HG03066 (cell line): ENCODE data around the gene UBE2I.
"Not testable (repeated sequence)": the region's sequence is repeated elsewhere in the genome, so short reads cannot be mapped to it uniquely, and the experiment has no call there.

ENCODE experiments used
- ATAC-seq: cut with Tn5 transposase; IDR thresholded peaks from one replicate; pipeline ENCODE4 v1.9.1; 2021; ENCODE audit warnings: low read depth; ENCODE audit not compliant: unreplicated experiment

UBE2I gene

DNA sequence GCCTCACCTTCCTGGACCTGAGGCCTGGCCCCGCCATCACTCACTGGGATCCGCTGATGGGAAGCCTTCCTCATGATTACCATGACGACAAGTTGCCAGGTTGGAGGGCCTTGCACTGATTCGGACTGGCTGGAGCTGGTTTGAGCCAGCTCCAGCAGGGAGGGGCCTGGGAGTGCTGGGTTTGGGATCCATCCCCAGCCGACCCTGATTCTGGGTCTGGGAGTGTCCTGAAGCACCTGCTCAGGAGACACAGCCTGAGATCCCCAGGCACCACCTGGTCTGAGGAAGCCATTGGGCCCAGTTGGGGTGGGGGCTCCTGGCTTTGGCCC is 18.1 kb downstream of the UBE2I start:
- ATAC-seq, result no peak

DNA sequence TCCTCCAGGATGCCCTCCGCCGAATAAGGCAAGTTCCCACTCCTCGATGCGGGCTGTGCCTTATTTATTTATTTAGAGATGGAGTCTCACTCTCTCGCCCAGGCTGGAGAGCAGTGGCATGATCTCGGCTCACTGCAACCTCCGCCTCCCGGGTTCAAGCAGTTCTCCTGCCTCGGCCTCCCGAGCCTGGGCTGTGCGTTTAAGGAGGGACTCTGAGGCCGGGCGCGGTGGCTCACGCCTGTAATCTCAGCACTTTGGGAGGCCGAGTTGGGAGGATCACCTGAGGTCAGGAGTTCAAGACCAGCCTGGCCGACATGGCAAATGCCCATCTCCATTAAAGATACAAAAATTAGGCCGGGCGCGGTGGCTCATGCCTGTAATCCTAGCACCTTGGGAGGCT is 18.7 kb downstream of the UBE2I start:
- ATAC-seq, result not testable (repeated sequence)

DNA sequence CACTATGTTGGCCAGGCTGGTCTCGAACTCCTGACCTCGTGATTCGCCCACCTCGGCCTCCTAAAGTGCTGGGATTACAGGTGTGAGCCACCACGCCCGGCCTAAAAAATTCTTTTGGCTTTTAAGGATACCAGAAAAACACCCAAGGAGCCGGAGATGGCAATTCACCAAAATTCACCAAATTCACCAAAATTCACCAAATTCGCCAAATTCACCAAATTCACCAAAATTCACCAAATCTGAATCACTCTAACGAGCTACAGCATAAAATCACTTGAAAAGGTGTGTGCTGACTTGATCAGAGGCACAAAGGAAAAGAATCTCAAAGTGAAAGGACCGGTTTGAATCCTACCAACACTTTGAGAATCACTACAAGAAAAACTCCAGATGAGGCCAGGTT is 19.5 kb downstream of the UBE2I start:
- ATAC-seq, result not testable (repeated sequence)

DNA sequence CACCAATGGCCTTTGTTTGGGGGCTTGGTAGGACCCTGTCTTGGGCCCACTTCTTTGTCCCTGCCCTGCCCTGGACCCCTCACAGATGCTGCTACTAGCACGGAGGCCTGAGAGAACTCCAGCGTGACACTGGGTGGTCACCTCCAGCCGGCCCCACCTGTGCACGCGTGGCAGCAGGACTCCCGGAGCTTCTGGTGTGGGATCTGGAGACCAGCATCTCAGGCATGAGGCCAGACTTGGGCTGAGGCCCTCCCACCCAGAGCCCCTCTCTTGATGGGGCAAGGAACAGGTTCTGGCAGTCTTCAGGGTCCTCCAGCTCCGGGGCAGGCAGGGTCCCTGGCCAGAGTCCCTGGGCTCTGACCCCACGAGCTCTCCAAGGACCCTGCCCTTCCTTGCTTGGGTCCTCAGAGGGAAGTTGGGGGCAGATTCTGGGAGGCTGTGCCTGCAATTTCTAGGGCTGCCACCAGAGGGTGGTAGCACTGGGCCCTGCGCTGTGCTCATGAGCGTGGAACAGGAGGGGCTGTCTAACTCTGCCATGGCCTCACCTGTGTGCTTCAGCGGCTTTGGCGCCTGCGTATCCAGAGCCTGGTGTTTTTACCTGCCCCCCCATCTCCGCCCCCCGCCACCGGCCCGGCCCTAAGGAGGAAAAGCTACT is 21.0 kb downstream of the UBE2I start:
- ATAC-seq, result no peak

DNA sequence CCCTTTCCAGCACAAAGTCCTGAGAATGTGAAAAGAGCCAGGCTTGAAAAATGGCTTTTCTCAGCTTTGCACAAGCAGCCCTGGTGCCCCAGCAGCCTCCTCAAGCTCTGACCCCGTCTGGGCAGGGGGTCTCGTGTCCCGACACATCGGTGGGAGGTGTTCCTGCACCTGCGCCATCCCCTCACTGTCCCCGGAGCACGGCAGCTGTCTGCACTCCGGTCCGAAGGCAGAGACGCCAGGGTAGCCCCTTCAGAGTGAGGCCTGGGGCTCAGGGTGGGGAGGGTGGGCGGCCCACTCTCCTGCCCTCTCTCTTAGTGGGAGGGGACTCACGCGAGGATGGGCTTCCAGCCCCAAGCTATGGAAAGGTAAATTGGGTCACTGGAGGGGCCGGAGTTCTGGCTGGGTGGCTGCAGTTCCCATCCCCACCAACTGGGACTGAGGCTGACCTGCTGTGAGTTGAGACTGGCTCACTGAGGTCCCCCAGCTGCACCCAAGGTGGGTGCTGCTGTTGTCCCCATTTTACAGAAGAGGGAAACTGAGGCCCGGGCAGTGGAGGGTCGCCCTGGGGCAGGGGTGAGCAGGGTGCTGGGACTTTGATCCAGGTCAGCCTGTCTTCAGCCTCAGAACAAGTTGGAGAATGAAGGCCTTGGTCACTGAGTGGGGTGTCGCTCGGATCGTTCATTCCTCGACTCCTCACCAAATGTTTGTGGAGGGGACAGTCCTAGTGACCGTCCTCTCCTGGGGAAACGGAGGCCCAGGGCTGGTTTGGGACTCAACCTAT is 21.7 kb downstream of the UBE2I start:
- ATAC-seq, result no peak

DNA sequence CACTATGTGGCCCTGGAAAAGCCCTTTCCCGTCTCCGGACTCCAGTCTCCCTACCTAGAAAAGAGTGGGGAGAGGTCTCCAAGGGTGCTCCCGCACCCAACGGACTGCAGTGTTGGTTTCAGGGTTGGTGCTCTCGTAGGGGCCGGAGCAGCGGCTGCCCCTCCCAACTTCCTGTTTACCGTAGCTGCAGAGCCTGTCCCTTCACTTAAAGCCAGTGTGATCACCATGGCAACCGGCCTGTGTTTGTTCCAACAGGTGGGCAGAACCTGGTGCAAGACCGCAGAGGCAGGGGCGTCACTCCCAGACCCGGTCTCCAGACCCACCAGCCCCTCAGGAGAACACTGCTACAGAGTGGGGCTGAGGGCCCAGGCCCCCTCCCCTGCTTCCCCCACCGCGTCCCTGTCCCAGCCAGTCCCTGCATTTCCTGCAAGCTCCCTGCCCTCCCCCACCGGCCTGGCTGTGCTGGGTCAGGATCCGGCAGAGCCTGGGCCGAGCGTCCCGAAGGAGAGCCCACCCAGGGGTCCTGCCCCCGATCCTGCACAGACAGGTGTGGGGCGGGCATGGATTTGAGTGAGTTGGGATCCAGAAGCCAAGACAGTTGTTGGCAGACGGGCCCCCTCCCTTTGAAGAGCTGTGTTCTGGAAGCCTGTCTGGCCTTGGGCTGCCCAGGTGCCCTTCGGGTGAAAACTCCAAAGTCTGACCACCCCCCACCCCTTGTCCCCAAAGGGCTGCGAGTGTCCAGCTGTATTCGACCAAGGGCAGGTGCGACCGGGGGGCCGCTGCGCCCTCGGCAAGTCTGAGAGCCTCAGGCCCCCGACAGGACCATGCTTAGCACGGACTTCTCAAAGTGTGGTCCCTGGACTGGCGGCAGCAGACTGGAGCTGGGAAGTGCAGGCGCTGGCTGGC is 22.5 kb downstream of the UBE2I start:
- ATAC-seq, result no peak

DNA sequence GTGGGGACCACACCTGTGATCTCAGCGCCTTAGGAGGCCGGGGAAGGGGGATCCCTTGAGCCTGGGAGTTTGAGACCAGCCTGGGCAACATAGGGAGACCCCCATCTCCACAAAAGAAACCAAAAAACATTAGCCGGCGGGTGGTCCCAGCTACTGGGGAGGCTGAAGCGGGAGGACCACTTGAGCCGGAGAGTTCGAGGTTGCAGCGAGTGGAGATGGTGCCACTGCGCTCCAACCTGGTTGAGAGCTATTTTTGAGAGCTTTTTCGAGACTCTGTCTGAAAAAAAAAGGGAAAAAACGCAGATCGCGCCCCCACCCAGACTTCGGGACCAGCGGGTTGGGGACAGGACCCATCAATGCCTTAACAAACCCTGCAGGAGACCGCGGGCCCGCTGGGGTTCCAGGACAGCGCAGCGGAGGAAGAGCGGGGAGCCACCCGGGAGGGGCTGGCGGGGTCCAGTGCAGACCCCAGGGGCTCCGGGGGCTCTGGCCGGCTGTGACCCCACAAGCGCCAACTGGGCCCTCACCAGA is 23.2 kb downstream of the UBE2I start:
- no peak for ATAC-seq

DNA sequence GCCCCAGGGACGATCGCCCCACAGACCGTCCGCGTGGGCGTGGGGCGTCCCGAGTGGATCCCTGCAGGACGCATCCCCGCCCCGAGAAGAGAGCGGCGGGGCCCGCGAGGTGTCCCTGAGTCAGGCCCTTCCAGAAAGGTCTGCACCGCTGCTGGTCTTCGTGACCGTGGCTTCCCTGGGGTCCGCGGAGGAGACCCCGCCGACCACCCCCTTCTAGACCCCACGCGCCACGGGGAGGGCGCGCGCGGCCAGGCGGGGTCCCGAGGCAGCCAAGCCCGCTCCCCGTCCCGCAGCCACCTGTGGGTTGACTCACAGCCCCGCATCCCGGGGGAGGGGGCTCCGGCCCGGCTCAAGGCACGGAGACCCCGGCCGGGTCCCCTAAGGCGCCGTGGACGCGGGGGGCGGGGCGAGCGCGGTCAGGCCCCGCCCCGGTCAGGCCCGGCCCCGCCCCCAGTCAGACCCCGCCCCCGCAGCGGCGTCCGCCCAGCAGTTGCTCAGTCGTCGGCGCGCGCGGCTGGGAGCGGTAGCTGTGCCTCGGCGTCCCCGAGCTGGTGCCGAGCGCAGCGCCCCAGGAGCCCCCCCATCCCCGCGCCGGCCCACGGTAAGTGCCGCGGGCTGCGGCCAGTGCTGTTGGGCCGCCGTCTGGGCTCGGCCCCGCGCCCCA is 23.8 kb downstream of the UBE2I start, which contains the start of gene BAIAP3:
TSS of gene BAIAP3 (plus strand) at position 497 of the 664 bp plus-strand sequence. CDS start 4,905 bp downstream, outside the sequence.
- ATAC-seq, result no peak

DNA sequence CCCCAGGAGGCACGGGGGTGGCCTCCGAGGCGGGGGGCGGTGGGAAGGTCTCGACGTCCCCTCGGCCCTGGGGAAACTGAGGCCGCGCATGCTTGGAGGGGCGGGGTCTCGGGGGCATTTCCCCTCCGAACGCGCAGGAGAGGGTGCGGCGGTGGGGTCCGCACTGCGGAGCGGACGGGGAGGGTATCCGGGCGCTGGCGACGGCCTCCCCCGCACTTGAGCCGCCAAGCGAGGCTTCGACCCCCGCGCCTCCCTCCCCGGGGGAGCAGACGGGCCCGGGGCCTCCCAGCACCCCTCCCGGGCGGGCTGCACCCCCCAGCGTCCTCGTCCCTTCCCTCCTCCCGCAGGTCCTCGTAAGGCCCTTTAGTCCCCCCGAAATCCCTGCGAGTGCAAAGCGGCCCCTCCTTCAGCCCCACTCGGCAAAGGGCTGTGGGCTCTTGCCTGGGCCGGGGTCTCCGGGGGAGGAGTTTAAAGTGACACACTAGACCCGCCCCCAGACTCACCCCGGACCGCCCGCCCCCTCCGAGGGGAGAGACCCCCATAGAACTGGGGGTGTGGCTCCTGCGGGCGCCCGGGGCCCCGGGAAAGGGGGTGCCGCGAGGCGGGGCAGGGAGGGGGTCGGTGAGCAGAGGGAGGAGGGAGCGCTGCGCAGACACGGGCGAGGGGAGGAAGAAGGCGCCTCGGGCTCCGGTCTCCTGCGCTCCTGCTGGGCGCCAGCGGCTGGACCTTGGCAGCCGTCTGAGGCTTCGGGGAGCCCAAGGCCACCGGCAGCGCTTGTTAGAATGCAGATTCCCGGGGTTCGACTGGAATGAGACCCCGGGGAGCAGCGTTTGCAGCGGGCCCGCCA is 24.6 kb downstream of the UBE2I start:
- ATAC-seq, result no peak

DNA sequence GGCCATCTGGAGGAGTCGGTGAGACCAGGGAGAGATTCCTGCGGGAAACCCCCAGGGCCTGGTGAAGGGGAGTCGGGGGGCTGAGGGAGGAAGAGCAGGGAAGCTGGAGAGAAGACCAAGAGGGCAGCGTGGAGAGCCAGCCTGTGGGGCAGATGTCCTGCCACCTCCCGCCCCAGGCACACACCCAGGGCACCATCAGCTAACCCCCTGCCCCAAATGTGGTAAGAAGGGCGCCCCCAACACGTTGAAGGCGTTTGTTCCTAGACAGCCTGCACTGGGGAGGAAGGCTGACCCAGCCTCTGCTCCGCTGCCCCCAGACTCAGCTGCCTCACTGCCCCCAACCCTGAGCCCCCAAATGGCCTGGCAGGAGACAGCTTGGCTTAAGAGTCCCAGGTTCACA is 25.3 kb downstream of the UBE2I start:
- no peak for ATAC-seq

DNA sequence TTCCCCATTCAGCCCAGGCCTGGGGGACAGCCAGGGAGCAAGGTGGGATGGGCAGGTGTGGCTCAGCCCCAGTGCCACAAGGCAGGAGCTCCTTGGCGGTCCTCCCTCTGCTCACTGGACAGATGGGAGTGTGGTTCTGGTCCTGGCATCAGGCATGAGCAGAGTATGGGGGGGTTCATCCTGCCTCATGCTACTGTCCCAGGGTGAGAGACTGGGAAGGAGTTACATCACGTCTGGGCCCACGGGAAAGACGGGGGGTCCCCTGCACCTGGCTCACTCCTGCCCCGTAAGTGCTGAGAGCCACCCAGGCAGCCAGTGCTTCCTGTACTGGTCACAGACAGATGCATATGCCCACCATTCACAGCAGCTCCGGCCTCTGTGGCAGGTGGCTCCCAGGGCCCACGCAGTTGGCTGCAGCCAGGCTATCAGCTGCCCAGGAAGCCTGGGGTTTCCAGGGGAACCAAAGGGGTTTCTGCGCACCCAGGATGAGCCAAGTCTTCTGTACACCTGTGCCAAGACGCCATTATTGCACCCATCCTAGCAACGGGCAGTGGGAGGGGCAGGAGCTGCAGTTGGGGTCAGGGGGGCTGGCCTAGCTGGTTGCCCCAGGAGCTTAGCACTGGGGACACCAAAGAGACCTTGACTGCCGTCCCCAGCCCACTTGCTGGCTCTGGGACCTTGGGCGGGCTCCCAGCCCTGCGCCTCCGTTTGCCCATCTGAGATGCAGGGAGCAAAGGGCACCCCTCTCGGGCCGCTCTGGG is 26.0 kb downstream of the UBE2I start:
- ATAC-seq, result no peak

DNA sequence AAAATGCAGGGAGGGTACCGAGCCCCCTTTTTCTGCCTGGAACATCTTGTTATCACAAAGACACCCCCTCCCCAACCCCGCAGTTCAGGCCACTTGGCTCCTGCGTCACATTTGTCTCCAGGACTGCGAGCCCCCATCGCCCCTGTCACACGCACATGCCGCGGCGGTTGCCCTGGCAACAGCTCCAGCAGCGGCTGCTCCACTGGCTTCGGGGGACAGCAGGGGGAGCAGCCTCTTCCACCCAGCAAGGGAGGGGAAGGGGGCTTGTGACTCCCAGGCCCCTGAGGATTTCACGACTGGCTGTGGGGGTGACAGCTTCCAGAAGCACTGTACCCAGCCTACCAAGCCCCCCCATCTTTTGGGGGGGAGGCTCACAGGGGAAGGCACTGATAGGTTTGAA is 26.6 kb downstream of the UBE2I start:
- no peak for ATAC-seq

DNA sequence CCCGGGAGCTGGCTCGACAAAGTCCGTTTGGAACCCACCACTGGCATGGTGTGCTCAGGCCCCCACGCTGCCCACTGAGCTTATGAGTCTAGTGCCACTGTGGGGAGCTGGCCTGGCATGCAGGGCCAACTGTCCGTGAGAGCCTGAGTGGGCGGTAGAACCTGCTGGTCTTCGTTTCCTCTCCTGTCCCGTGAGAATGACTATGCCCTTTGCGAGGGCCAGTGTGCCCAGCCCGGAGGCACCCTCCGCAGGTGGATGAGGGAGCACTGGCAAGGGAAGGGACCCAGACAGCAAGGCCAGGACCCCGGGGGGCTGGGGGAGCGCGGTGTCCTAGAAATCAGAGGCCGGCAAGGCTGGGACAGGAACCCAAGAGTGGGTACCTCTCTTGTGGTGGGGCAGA is 27.2 kb downstream of the UBE2I start:
- no peak for ATAC-seq

DNA sequence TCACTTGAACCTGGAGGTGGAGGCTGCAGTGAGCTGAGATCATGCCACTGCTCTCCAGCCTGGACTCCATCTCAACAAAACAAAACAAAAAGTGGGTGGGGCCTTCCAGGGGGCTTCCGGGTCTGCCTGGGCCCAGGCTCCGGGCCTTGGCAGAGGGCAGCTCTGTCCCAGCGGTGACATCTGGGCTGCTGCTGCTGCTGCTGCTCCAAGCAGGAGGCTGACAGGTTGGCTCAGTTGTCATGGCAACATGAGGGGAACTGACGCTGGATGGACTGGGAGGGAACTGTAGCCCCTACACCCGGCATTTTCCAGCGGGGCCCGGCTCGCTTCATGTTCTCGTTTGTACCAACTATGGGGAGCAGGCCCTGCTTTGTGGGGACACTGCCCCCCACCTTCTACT is 28.1 kb downstream of the UBE2I start:
- ATAC-seq, result no peak

DNA sequence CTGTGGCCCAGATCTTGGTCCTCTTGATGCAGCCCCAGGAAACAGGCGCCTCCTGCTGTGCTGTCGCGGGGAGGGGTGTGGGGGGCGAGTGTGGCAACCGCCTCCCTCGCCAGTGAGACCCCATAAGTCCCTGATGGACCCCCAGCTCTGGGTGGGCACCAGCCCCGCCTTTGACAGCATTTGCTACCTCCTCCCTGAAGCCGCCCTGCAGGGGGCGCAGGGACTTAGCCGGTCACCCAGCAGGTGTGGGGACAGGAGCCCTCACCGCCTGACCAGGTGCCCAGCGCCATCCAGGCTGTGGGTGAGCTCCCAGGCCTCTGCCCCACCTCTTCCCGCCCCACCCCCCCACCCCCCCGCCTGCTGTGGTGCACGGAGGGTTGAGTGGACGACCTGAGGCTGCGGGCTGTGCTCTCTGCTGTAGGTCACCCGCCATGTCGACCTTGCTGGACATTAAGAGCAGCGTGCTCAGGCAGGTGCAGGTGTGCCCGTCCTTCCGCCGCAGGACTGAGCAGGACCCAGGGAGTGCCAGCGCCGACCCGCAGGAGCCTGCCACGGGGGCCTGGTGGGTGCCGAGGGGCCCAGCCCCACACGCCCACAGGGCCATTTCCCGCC is 28.8 kb downstream of the UBE2I start:
- no peak for ATAC-seq

DNA sequence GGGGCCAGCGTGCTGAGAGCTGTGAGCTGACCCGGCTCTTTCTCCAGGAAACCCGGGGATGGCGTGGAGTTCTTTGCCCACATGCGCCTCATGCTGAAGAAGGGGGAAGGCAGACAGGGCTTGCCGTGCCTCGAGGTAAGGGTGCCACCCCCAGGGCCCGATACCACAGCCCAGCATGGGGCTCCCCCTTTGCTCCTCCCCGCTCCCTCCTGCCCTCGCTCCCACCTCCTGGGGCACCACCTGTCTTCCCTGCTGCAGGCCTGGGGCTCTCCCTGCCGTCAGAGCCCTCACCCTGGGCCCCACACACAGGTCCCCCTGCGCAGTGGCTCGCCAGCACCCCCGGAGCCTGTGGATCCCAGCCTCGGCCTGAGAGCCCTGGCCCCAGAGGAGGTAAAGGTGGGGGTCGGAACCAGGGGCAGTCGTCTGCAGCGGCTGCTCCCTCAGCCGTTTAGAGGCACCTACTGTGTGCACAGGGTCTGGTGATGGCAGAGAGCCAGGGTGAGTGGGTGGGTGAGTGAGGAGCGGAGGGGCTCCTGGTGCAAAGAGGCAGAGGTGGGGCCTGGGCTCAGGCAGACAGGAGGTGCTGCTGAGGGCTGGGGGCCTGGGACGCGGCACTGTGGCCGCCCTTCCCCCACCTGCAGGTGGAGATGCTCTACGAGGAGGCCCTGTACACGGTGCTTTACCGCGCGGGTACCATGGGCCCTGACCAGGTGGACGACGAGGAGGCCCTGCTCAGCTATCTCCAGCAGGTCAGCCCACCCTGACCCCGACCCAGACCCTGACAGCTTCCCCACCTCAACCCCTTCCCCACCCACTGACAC is 29.6 kb downstream of the UBE2I start:
- no peak for ATAC-seq

DNA sequence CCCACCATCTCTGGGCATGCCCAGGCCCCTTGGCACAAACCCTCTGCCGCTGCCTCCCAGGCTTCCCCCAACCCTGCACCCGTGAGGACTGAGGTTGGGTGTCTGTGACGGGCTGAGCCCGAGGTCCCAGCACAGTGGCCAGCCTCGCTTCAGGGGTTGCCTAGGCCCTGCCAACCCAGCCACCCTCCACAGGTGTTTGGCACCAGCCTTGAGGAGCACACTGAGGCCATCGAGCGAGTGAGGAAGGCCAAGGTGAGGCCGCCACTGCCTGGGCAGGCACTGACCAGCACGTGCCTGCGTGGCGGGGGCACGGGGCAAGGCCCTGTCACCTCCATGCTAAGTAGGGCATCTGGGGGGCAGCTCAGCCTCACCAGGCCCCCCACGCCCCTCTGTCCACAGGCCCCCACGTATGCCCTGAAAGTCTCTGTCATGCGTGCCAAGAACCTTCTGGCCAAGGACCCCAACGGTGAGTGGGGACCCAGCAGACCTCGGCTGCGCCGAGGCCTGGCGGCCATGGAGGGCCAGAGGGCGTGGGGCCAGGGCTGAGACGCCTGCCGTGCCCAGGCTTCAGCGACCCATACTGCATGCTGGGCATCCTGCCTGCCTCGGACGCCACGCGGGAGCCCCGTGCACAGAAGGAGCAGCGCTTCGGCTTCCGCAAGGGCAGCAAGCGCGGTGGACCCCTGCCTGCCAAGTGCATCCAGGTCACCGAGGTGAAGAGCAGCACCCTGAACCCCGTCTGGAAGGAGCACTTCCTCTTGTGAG is 31.5 kb downstream of the UBE2I start:
- no peak for ATAC-seq
